BLaER1 treated with 17β-estradiol and CSF1 and Interleukin-3, amounts not matched to agents 10 nM and 100 nM (cell line): ENCODE data around the gene FNDC3B.
"Not testable (repeated sequence)": the region's sequence is repeated elsewhere in the genome, so short reads cannot be mapped to it uniquely, and the experiment has no call there.

ENCODE experiments used
- H3K27ac ChIP-seq, 11 experiments: shearing (Covaris generic); formaldehyde crosslinking; 2 replicates each; pipeline ENCODE4 v1.8.1; 2022
- H3K27me3 ChIP-seq, 11 experiments: shearing (Covaris generic); formaldehyde crosslinking; 2 replicates each; pipeline ENCODE4 v1.8.1; 2022
- H3K36me3 ChIP-seq, 11 experiments: shearing (Covaris generic); formaldehyde crosslinking; 2 replicates each; pipeline ENCODE4 v1.8.1; 2022
- H3K4me1 ChIP-seq, 10 experiments: shearing (Covaris generic); formaldehyde crosslinking; 2 replicates each; pipeline ENCODE4 v1.8.1; 2022
- H3K4me2 ChIP-seq, 11 experiments: shearing (Covaris generic); formaldehyde crosslinking; 2 replicates each; pipeline ENCODE4 v1.8.1; 2022
- H3K4me3 ChIP-seq, 10 experiments: shearing (Covaris generic); formaldehyde crosslinking; 2 replicates each; pipeline ENCODE4 v1.8.1; 2022
- H3K9ac ChIP-seq, 11 experiments: shearing (Covaris generic); formaldehyde crosslinking; 2 replicates each; pipeline ENCODE4 v1.8.1; 2022
- H3K9me3 ChIP-seq, 11 experiments: shearing (Covaris generic); formaldehyde crosslinking; replicated peaks in 1 of 11; 2 replicates each; pipeline ENCODE4 v1.8.1; 2022
- H4K20me1 ChIP-seq, 11 experiments: shearing (Covaris generic); formaldehyde crosslinking; 2 replicates each; pipeline ENCODE4 v1.8.1; 2022
- Cebpa-rat ChIP-seq, 11 experiments: shearing (Covaris generic); IDR thresholded peaks; 2 replicates each; pipeline ENCODE4 v1.8.1; 2022

The FNDC3B gene

DNA sequence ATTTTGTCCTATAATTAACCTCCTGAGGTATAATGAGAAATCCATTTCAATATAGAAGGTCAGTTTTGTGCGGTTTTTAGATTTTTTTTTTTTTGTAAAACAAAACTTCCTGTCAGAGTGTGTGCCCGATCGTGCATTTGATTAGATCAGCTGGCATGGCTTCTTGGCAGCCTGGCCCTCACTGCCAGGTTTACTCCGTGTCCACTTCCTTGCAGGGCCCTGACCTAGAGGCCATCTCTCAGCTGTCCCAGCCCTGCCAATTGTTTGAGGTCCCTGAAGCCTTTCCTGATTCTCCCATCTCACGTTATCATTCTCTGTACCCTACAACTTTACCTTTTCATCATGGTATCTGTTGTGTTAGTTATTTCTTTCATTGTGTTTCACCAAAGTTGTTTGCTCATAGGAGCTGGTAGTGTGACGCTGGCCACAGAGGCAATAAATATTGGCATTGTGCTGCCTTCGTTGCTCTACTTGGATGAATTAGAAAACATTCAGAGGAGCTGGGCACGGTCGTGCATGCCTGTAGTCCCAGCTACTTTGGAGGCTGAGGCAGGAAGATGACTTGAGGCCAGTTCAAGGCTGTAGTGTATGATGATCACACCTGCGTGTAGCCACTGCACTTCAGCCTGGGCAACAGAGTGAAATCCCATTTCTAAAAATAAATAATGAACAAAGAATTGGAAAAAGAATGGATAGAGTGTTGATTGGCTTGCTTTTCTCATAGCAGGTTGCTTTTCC is 206.9 kb downstream of the FNDC3B start:
- H3K36me3 ChIP-seq, result peaks cover 32 to 75% (median 43%) of the 10 kb centered on the region in 11 experiments
- H3K27me3 ChIP-seq, result no peaks in the 10 kb centered on the region
- no peak overlapping the region for H3K9ac ChIP-seq
- peaks cover 0 to 11% (median 0%) of the 10 kb centered on the region in 10 experiments; a peak in 4 of 20 replicates for H3K4me1 ChIP-seq
- peaks cover 18 to 25% (median 23%) of the 10 kb centered on the region in 11 experiments for H3K9me3 ChIP-seq
- no peak overlapping the region for H3K4me3 ChIP-seq
- peaks cover 0 to 16% (median 0%) of the 10 kb centered on the region in 11 experiments; a peak in 6 of 22 replicates for H4K20me1 ChIP-seq
- H3K4me2 ChIP-seq, result no peak overlapping the region
- TF ChIP-seq Cebpa-rat (IDR thresholded peaks at IDR 0.05), result no peak
- H3K27ac ChIP-seq, result no peak overlapping the region

DNA sequence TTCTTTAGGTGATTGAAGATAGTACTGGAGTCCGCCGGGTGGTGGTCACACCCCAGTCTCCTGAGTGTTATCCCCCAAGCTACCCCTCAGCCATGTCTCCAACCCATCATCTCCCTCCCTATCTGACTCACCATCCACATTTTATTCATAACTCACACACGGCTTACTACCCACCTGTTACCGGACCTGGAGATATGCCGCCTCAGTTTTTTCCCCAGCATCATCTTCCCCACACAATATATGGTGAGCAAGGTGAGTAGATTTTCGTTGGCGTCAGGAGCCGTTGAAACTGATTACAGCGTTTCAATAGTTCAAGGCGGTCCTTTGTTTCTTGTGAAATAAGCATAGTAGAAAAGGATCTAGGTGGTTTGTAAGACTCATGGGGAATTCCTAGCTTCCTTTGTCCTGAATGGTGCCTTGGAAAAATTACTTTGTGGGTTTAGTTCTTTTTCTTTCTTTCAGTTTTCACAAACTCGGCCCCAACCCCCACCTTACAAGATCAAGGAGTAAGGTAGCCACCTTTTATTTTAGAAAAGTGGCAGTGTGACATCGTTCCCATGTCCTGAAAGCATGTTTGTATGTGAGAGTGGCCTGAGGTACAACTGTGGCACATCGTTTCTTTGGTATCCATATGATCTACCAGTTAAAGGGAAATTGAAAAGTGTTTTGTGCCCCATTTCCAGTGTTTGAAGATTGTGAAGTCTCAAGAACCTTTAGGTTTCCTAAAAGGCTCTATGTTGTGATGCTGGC is 208.3 kb downstream of the FNDC3B start:
- Histone ChIP-seq H3K27me3 (no peaks in the 10 kb centered on the region), H4K20me1 (peaks cover 0 to 19% (median 0%) of the 10 kb centered on the region in 11 experiments; a peak in 6 of 22 replicates), H3K36me3 (peaks cover 30 to 75% (median 36%) of the 10 kb centered on the region in 11 experiments), H3K4me3 (no peak overlapping the region), H3K4me1 (peaks cover 0 to 11% (median 0%) of the 10 kb centered on the region in 10 experiments; a peak in 4 of 20 replicates), H3K9me3 (peaks cover 4 to 11% (median 9%) of the 10 kb centered on the region in 11 experiments), H3K9ac (no peak overlapping the region), H3K27ac (no peak overlapping the region), H3K4me2 (no peak overlapping the region)
- no peak for TF ChIP-seq Cebpa-rat (IDR thresholded peaks at IDR 0.05)

DNA sequence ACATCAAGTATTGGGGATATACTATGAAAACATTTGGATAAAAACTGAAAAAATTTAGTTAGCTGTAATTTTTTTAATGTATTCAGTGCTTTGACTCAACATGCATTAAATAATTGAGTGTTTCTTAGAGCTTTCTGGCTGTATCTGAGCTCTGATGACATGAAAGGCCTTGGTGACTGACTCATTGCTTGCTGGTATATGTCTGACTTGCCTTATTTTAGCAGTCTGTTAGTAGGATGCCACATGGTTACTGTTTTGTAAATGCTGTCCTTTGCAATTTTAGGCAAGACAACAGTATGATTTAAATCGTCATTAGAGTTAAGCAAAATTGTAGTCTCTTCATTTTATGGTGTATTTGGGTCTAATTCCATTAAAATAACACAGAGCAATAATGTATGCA is 209.7 kb downstream of the FNDC3B start:
- TF ChIP-seq Cebpa-rat (IDR thresholded peaks at IDR 0.05), result no peak
- Histone ChIP-seq H3K9me3 (no peaks in the 10 kb centered on the region), H3K27ac (no peak overlapping the region), H3K9ac (no peak overlapping the region), H3K36me3 (peaks cover 24 to 77% (median 37%) of the 10 kb centered on the region in 11 experiments), H3K4me1 (peaks cover 0 to 11% (median 0%) of the 10 kb centered on the region in 10 experiments; a peak in 4 of 20 replicates), H4K20me1 (peaks cover 0 to 19% (median 0%) of the 10 kb centered on the region in 11 experiments; a peak in 6 of 22 replicates), H3K4me3 (no peak overlapping the region), H3K4me2 (no peak overlapping the region), H3K27me3 (no peaks in the 10 kb centered on the region)

DNA sequence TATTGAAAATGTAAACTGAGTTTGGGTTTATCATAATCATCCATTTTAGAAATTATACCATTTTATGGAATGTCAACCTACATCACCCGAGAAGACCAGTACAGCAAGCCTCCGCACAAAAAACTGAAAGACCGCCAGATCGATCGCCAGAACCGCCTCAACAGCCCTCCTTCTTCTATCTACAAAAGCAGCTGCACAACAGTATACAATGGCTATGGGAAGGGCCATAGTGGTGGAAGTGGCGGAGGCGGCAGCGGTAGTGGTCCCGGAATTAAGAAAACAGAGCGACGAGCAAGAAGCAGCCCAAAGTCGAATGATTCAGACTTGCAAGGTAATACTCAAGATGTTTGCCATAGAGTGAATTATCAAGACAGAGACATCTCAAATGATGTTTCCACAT is 211.8 kb downstream of the FNDC3B start:
- no peaks in the 10 kb centered on the region for H3K27me3 ChIP-seq
- no peak for TF ChIP-seq Cebpa-rat (IDR thresholded peaks at IDR 0.05)
- peaks cover 0 to 23% (median 0%) of the 10 kb centered on the region in 10 experiments; a peak in 6 of 20 replicates for H3K4me1 ChIP-seq
- no peak overlapping the region for H3K9ac ChIP-seq
- peaks cover 30 to 96% (median 52%) of the 10 kb centered on the region in 11 experiments for H3K36me3 ChIP-seq
- no peak overlapping the region for H3K27ac ChIP-seq
- peaks cover 0 to 16% (median 0%) of the 10 kb centered on the region in 11 experiments; a peak in 6 of 22 replicates for H4K20me1 ChIP-seq
- no peak overlapping the region for H3K4me2 ChIP-seq
- no peaks in the 10 kb centered on the region for H3K9me3 ChIP-seq
- no peak overlapping the region for H3K4me3 ChIP-seq

DNA sequence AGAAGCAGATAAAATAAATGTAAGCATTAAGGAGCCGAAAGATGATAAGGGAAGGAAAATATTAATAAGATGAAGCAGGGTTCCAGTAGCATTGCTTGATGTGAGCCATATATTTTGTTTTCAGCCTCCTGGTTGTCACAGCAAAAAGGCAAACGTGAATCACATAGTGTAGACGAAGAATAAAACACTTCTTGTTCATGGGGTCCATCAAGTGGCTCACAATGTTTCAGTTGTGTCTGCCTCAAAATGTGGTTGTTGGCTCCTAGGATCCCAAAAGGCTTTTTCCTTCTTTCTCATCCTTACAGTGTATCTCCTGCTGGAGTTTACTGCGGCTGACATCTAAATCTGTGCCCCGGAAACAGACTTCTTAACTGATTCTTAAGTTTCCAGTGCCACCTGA is 213.8 kb downstream of the FNDC3B start:
- no peak overlapping the region for H3K27ac ChIP-seq
- peaks cover 0 to 29% (median 0%) of the 10 kb centered on the region in 10 experiments; a peak in 6 of 20 replicates for H3K4me1 ChIP-seq
- no peaks in the 10 kb centered on the region for H3K27me3 ChIP-seq
- peaks cover 0 to 5% (median 0%) of the 10 kb centered on the region in 11 experiments; a peak in 3 of 22 replicates for H4K20me1 ChIP-seq
- peaks cover 17 to 94% (median 59%) of the 10 kb centered on the region in 11 experiments for H3K36me3 ChIP-seq
- TF ChIP-seq Cebpa-rat (IDR thresholded peaks at IDR 0.05), result no peak
- no peak overlapping the region for H3K4me3 ChIP-seq
- no peak overlapping the region for H3K9ac ChIP-seq
- no peak overlapping the region for H3K4me2 ChIP-seq
- no peaks in the 10 kb centered on the region for H3K9me3 ChIP-seq

DNA sequence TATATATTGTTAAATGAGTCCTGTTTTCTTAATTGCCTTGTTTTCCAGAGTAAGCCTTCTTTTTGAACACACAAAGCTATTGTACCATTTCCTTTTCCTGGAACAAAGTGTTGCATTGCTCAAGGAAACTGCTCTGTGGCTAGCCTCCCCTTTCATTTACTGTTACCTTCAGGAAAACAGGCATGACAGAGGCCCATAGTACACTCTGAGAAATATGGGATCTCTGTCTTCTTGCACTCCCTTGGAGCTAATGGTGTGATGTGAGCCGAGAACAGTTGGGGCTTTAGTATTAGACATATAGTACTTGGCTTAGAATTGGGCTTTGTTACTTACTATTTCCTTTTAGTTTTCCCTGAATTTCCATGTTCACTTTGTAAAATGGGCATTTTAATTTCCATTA is 215.2 kb downstream of the FNDC3B start:
- peaks cover 0 to 35% (median 0%) of the 10 kb centered on the region in 10 experiments; a peak in 6 of 20 replicates for H3K4me1 ChIP-seq
- peaks cover 0 to 5% (median 0%) of the 10 kb centered on the region in 11 experiments; a peak in 2 of 22 replicates for H4K20me1 ChIP-seq
- no peaks in the 10 kb centered on the region for H3K9me3 ChIP-seq
- H3K4me3 ChIP-seq, result no peak overlapping the region
- no peak overlapping the region for H3K4me2 ChIP-seq
- H3K27ac ChIP-seq, result no peak overlapping the region
- no peak overlapping the region for H3K9ac ChIP-seq
- no peaks in the 10 kb centered on the region for H3K27me3 ChIP-seq
- peaks cover 15 to 99% (median 72%) of the 10 kb centered on the region in 11 experiments for H3K36me3 ChIP-seq
- TF ChIP-seq Cebpa-rat (IDR thresholded peaks at IDR 0.05), result no peak

DNA sequence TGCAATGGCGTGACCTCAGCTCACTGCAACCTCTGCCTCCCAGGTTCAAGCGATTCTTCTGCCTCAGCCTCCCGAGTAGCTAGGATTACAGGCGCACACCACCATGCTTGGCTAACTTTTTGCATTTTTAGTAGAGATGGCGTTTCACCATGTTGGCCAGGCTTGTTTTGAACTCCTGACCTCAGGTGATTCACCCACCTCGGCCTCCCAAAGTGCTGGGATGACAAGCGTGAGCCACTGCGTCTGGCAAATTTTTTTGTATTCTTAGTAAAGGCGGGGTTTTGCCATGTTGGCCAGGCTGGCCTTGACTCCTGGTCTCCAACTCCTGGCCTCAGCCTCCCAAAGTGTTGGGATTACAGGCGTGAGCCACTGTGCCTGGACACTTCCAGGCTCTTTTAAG is 215.9 kb downstream of the FNDC3B start:
- not testable (repeated sequence) for H3K27ac ChIP-seq, H3K9me3 ChIP-seq, H4K20me1 ChIP-seq, H3K9ac ChIP-seq, H3K27me3 ChIP-seq, H3K4me3 ChIP-seq
- H3K4me1 ChIP-seq, result peaks cover 0 to 27% (median 0%) of the 10 kb centered on the region in 10 experiments; a peak in 6 of 20 replicates
- H3K4me2 ChIP-seq, result peak overlapping the region in 1 of 11 experiments; percentile 35; a peak in 2 of 22 replicates
- H3K36me3 ChIP-seq, result peaks cover 16 to 99% (median 72%) of the 10 kb centered on the region in 11 experiments

DNA sequence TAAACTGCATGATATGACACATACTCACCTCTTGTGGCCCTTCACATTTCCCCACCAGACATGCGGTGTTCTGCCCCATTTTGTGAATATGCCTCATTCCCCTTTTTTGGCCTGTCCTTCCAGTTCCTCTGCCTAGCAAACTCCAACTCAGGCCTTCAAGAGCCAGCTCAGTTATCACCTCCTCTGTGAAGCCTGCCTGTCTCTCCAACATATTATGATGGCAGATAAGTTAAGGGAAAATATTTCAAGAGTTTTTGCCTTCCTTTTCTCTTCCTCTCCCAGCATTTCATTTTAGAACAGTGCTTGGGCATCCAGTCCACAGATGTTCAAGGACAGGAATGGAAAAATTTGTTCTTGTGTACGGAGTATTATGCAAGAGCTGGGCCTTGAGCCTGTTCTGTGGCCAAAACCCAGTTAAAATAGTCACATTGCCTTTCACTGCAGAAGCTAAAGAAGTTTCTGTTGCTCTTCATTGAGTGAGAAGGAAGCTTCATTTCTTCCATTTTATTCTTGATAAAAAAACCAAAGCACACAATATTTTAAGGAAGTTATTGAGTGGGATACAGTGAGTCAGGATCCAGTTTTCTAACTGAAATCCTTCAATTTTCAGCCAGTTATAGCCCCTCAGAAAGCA is 216.8 kb downstream of the FNDC3B start:
- H3K27ac ChIP-seq, result peak overlapping the region in 2 of 11 experiments; percentile 4 to 23; a peak in 1 of 22 replicates
- peak overlapping the region in 2 of 11 experiments; percentile 23 to 35; a peak in 3 of 22 replicates for H3K4me2 ChIP-seq
- peaks cover 0 to 10% (median 0%) of the 10 kb centered on the region in 11 experiments; a peak in 3 of 22 replicates for H4K20me1 ChIP-seq
- no peak overlapping the region for H3K4me3 ChIP-seq
- TF ChIP-seq Cebpa-rat (IDR thresholded peaks at IDR 0.05), result 0 out of 22 replicates have a peak, but pooled peaks of 1 of the 11 experiments have one; percentile 10
- peaks cover 0 to 34% (median 0%) of the 10 kb centered on the region in 10 experiments; a peak in 6 of 20 replicates for H3K4me1 ChIP-seq
- no peaks in the 10 kb centered on the region for H3K9me3 ChIP-seq
- H3K36me3 ChIP-seq, result peaks cover 21 to 99% (median 74%) of the 10 kb centered on the region in 11 experiments
- no peaks in the 10 kb centered on the region for H3K27me3 ChIP-seq
- no peak overlapping the region for H3K9ac ChIP-seq
